GM23248 (cell line): ENCODE results near the gene RAI2. TPM values are rescaled to one million over a fixed set of nuclear protein-coding genes. Genes with fewer than 3 reads are reported as not detected.

Experiments used
- DNase-seq: peaks from one replicate; pipeline ENCODE4 v3.0.0-alpha.2; 2015
- H2AFZ ChIP-seq: fragments of 200-600 bp; sonication (generic); 2 replicates; pipeline ENCODE4 v1.6.1; 2016; ENCODE audit warnings: antibody characterized with exemption
- H3F3A ChIP-seq: fragments of 200-600 bp; sonication (generic); 2 replicates; pipeline ENCODE4 v1.6.1; 2016; ENCODE audit warnings: mild to moderate bottlenecking, antibody characterized with exemption, mixed run types; ENCODE audit not compliant: insufficient read depth
- H3K27ac ChIP-seq: fragments of 200-600 bp; sonication (generic); 2 replicates; pipeline ENCODE4 v1.5.1; 2016; ENCODE audit warnings: mild to moderate bottlenecking
- H3K27me3 ChIP-seq: fragments of 200-600 bp; sonication (generic); replicated peaks from 2 replicates; pipeline ENCODE4 v1.6.1; 2016; ENCODE audit warnings: mild to moderate bottlenecking; ENCODE audit not compliant: insufficient read depth
- H3K36me3 ChIP-seq: fragments of 200-600 bp; sonication (generic); 2 replicates; pipeline ENCODE4 v1.6.1; 2016; ENCODE audit warnings: low read depth, mild to moderate bottlenecking
- H3K4me1 ChIP-seq: fragments of 200-600 bp; sonication (generic); 2 replicates; pipeline ENCODE4 v1.6.1; 2016; ENCODE audit warnings: mild to moderate bottlenecking; ENCODE audit not compliant: insufficient read depth
- H3K4me2 ChIP-seq: fragments of 200-600 bp; sonication (generic); one replicate; pipeline ENCODE4 v1.6.1; 2016; ENCODE audit warnings: mild to moderate bottlenecking; ENCODE audit not compliant: unreplicated experiment
- H3K4me3 ChIP-seq: fragments of 200-600 bp; sonication (generic); 2 replicates; pipeline ENCODE4 v1.5.1; 2016; ENCODE audit warnings: mild to moderate bottlenecking
- H3K79me2 ChIP-seq: fragments of 200-600 bp; sonication (generic); 2 replicates; pipeline ENCODE4 v1.6.1; 2016; ENCODE audit warnings: mild to moderate bottlenecking; ENCODE audit not compliant: insufficient read depth
- H3K9ac ChIP-seq: fragments of 200-600 bp; sonication (generic); 2 replicates; pipeline ENCODE4 v1.6.1; 2016; ENCODE audit warnings: mild to moderate bottlenecking
- H3K9me2 ChIP-seq: fragments of 200-600 bp; sonication (generic); 2 replicates; pipeline ENCODE4 v1.6.1; 2016; ENCODE audit warnings: mixed run types, mild to moderate bottlenecking, moderate library complexity; ENCODE audit not compliant: insufficient read depth
- H3K9me3 ChIP-seq: fragments of 200-600 bp; sonication (generic); one replicate; pipeline ENCODE4 v1.6.1; 2017; ENCODE audit warnings: low read depth
- H4K20me1 ChIP-seq: fragments of 200-600 bp; sonication (generic); 2 replicates; pipeline ENCODE4 v1.6.0; 2016; ENCODE audit not compliant: insufficient read depth
- EZH2 ChIP-seq: fragments of 200-600 bp; sonication (generic); IDR thresholded peaks from 2 replicates; pipeline ENCODE4 v1.6.1; 2018; ENCODE audit warnings: antibody characterized with exemption, mild to moderate bottlenecking; ENCODE audit not compliant: insufficient read depth, poor library complexity, severe bottlenecking
- EZH2phosphoT487 ChIP-seq: fragments of 200-600 bp; sonication (generic); IDR thresholded peaks from 2 replicates; pipeline ENCODE4 v1.6.1; 2018; ENCODE audit warnings: antibody characterized with exemption, moderate library complexity, mild to moderate bottlenecking, low read depth; ENCODE audit not compliant: insufficient read depth
- WGBS, 2 experiments: methylation state at CpG; one replicate each; pipeline ENCODE4 v1.1.6; 2015 to 2017; ENCODE audit warnings: low lambda C conversion rate in 2 of 2, low coverage in 1 of 2; ENCODE audit errors: missing lambda C conversion rate in 2 of 2; 5-methylcytosine and 5-hydroxymethylcytosine counted together
- in situ Hi-C: fragments of 300-500 bp; cut with MboI; formaldehyde crosslinking; loops from 2 replicates; pipeline ENCODE4 v1.15.0; 2020
- polyA plus RNA-seq: library from polyadenylated mRNA; unstranded; fragments of >200 nt; fragmentation: Nextera tagmentation; extraction: Ambion mirVana; gene quantifications from 2 replicates; pipeline ENCODE4 v1.2.1, GENCODE V29; 2016
- total RNA-seq: library from RNA; depleted of rRNA; stranded (reverse); fragments of >200 nt; shearing (Covaris generic); gene quantifications from 2 replicates; pipeline ENCODE4 v1.2.3, GENCODE V29; 2014

RAI2 gene
- total and polyA plus RNA-seq, 2 experiments from 2014 or later, result not detected

DNA sequence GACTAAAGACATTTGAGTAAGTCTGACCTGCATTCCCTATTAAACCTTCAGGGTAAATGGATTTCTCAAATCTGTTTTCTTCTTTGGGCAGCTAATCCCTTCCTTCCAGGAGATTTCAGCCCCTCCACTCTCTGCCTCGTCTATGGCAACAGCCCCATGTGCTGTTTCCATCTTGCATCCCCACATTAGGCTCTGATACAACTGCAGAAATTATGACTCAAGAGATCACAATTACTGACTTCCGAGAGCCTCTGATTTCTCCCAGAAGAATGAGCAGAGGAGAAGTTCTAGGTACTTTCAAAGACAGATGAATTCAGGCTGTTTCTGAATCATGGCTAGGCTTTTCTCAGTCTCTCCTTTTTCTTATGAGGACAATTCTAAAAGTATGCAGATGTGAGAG lies 38.7 kb downstream of the RAI2 start:
- Histone ChIP-seq H3K9me2 (no peaks in the 10 kb centered on the region), H3K4me2 (no peak overlapping the region), H3K9ac (no peak overlapping the region), H3K27me3 (no peaks in the 10 kb centered on the region), H3K4me3 (no peak overlapping the region), H3K4me1 (no peaks in the 10 kb centered on the region), H4K20me1 (no peaks in the 10 kb centered on the region), H2AFZ (no peak overlapping the region), H3K9me3 (no peaks in the 10 kb centered on the region), H3K27ac (no peak overlapping the region), H3K36me3 (no peaks in the 10 kb centered on the region), H3F3A (no peaks in the 10 kb centered on the region), H3K79me2 (no peaks in the 10 kb centered on the region)
- 0 to 13% methylated on average over 2 of the region's 2 CpGs for WGBS, 2 experiments
- DNase-seq, result peak; percentile 35
- no peak for TF ChIP-seq EZH2phosphoT487
- no peak for TF ChIP-seq EZH2
- in situ Hi-C loops, result no loop called here

DNA sequence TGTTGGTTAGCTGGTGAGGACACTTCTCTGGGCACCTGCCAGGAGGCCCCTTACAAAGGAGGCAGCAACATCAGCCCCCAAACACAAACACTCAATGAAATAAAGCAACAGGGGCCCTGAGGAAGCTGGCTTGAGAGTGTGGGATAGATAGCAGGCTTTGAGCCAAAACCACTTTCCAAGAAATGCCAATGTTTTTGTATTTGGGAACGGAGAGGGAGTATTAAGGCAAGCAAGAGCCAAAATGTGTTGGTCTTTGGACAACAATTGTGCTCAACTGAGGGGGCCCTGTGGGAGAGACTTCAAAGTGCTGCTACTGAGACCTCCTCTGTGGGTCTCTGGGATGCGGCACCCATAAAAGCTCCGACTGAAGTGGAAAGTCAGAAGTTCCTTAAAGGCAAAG lies 41.0 kb downstream of the RAI2 start:
- Histone ChIP-seq H2AFZ (no peak overlapping the region), H3K36me3 (no peaks in the 10 kb centered on the region), H3K9me2 (no peaks in the 10 kb centered on the region), H3K4me3 (no peak overlapping the region), H3K27ac (no peak overlapping the region), H3K4me2 (no peak overlapping the region), H3K4me1 (no peaks in the 10 kb centered on the region), H3K79me2 (no peaks in the 10 kb centered on the region), H4K20me1 (no peaks in the 10 kb centered on the region), H3F3A (no peaks in the 10 kb centered on the region), H3K9ac (no peak overlapping the region), H3K27me3 (no peaks in the 10 kb centered on the region), H3K9me3 (no peaks in the 10 kb centered on the region)
- WGBS, 2 experiments, result 5 to 11% methylated on average over 3 of the region's 3 CpGs
- no peak for DNase-seq
- in situ Hi-C loops, result no loop called here
- TF ChIP-seq EZH2 (no peak), EZH2phosphoT487 (no peak)

DNA sequence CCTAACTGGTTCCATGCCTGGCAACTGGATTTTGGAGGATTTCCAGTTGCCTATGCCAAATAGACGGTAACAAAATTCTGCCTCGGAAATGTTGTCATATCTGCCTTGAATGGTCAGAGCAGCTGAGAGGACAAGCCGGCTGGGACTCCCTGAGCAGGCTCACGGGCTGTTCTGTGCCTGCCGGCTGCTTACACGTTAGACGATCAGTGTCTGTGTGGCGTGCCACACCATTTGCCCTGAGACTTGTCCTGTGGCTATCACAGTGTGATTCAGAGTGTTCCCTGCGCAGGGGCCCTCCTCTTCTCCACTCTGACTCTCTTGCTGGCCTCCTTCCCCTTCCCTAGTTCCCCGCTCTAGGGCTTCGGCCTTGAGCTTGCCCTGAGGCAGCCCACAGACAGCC lies 42.4 kb downstream of the RAI2 start:
- Histone ChIP-seq H3K4me2 (no peak overlapping the region), H3K4me3 (no peak overlapping the region), H3K9me2 (no peaks in the 10 kb centered on the region), H3F3A (peaks cover 3% of the 10 kb centered on the region; the same call in 1 of the 2 replicates), H2AFZ (no peak overlapping the region), H3K27ac (no peak overlapping the region), H3K4me1 (peaks cover 4% of the 10 kb centered on the region), H4K20me1 (no peaks in the 10 kb centered on the region), H3K79me2 (no peaks in the 10 kb centered on the region), H3K36me3 (no peaks in the 10 kb centered on the region), H3K27me3 (no peaks in the 10 kb centered on the region), H3K9ac (no peak overlapping the region), H3K9me3 (no peaks in the 10 kb centered on the region)
- in situ Hi-C loops, result no loop called here
- WGBS, 2 experiments, result 69 to 74% methylated on average over 10 to 11 of the region's 11 CpGs
- no peak for DNase-seq
- TF ChIP-seq EZH2phosphoT487, result no peak
- TF ChIP-seq EZH2, result no peak

DNA sequence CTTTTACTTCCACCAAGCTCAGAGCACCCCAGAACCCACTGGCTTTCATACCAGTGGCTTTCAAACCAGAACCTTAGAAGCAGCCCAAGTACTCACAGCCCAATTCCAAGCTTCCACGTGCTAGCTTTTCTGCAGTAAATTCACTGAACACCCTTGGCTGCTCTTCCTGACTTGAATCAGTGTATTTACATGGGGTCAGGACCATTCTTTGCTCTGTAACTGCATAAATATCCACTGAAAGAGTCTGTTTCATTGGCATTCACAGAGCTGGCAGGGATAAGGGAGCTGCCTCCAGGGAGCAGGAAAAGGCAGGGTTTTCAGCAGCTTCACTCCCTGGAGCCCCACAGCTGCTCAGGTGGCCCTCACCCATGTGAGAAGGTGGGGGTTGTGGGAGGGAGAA lies 43.8 kb downstream of the RAI2 start:
- H4K20me1 ChIP-seq, result no peaks in the 10 kb centered on the region
- DNase-seq, result peak; percentile 19
- no peak overlapping the region for H2AFZ ChIP-seq
- peaks cover 4% of the 10 kb centered on the region for H3K4me1 ChIP-seq
- H3K4me3 ChIP-seq, result no peak overlapping the region
- H3K79me2 ChIP-seq, result no peaks in the 10 kb centered on the region
- peaks cover 3% of the 10 kb centered on the region; the same call in 1 of the 2 replicates for H3F3A ChIP-seq
- H3K27ac ChIP-seq, result no peak overlapping the region
- H3K9me3 ChIP-seq, result no peaks in the 10 kb centered on the region
- H3K4me2 ChIP-seq, result no peak overlapping the region
- in situ Hi-C loops, result no loop called here
- no peaks in the 10 kb centered on the region for H3K9me2 ChIP-seq
- H3K27me3 ChIP-seq, result no peaks in the 10 kb centered on the region
- no peaks in the 10 kb centered on the region for H3K36me3 ChIP-seq
- TF ChIP-seq EZH2phosphoT487, result no peak
- no peak for TF ChIP-seq EZH2
- WGBS, 2 experiments, result 0 to 6% methylated on average over 1 of the region's 1 CpG
- H3K9ac ChIP-seq, result no peak overlapping the region

DNA sequence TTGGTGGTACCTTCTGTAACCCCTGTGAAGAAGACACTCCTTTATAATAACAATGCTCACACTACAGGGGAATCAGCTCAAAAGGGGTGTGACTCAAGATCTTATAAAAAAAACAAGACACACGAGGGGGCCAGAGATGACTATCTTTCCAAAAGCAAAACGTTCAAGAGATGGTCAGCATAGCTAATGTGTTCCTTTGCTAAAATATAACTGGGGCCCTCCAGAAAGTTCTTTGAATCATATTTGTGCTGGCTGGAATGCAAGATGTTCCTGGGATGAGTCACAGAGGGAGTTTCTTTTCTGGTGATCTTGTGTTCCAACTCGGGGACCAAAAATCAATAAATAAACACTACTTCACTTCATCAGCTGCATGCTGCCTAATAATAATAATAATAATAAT lies 46.5 kb downstream of the RAI2 start:
- no peak overlapping the region for H3K9ac ChIP-seq
- H2AFZ ChIP-seq, result no peak overlapping the region
- H3K4me2 ChIP-seq, result no peak overlapping the region
- peaks cover 4% of the 10 kb centered on the region for H3K4me1 ChIP-seq
- H3K27ac ChIP-seq, result no peak overlapping the region
- no peaks in the 10 kb centered on the region for H3K9me3 ChIP-seq
- H3F3A ChIP-seq, result peaks cover 3% of the 10 kb centered on the region; the same call in 1 of the 2 replicates
- no peaks in the 10 kb centered on the region for H4K20me1 ChIP-seq
- 0% methylated on average over 2 to 3 of the region's 3 CpGs for WGBS, 2 experiments
- no peaks in the 10 kb centered on the region for H3K36me3 ChIP-seq
- peak; percentile 60 for DNase-seq
- H3K4me3 ChIP-seq, result no peak overlapping the region
- no peaks in the 10 kb centered on the region for H3K79me2 ChIP-seq
- no peaks in the 10 kb centered on the region for H3K27me3 ChIP-seq
- no peaks in the 10 kb centered on the region for H3K9me2 ChIP-seq
- in situ Hi-C loops, result no loop called here
- TF ChIP-seq EZH2 (no peak), EZH2phosphoT487 (no peak)
